Astrocyte (in vitro differentiated cells and primary cell): ENCODE measurements around the gene ESRRB.
A peak's percentile ranks its signal among the peaks of the same experiment; 100 is the strongest.

Experiments used
- EZH2 ChIP-seq: IDR thresholded peaks from 2 replicates; pipeline ENCODE4 v1.6.1; 2012; ENCODE audit warnings: mild to moderate bottlenecking, low read length, inconsistent platforms; ENCODE audit not compliant: insufficient read depth
- TF ChIP-seq, protein P1 (sequence below): IDR thresholded peaks from 2 replicates; pipeline ENCODE4 v1.5.1; 2011; ENCODE audit warnings: low read depth, mild to moderate bottlenecking, inconsistent platforms, low read length, moderate library complexity; ENCODE audit not compliant: insufficient read depth

DNA sequence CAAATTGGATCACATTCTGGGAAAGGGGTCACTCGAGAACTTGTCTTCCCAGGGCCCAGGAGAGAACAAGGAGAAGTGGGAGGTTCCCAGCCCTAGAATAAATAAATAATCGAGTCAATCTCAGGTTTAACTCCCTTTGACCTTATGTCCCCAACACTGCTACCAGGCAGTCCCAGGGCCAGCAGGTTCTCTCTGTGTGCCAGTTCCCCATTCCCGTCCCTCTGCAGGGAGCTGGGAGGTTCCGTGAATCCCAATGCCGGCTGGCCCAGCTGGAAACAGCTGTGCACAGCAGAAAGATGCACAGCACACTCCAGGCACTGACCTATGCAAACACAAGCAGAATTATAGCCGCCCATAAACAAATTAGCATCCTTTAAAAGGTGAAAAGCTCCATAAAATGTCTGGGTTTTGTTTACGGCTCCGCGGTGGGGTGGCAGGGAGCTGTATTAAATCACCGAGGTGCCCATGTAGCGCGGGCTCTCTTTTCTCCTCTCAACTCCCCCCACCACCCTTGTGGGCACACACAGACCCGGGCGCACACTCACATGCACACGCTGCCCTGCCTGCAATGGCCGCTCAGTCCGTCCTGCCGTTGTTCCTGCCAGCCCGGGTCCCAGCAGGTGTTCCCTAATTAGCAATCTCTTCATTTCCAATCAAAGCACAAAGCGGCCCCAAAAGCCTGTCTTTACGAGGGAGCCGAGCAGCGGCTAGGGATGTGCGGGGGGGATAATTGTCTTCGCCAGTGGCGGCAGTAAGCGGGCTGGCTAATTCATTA, 46.6 kb upstream of the ESRRB start:
- TF ChIP-seq, protein P1, sequence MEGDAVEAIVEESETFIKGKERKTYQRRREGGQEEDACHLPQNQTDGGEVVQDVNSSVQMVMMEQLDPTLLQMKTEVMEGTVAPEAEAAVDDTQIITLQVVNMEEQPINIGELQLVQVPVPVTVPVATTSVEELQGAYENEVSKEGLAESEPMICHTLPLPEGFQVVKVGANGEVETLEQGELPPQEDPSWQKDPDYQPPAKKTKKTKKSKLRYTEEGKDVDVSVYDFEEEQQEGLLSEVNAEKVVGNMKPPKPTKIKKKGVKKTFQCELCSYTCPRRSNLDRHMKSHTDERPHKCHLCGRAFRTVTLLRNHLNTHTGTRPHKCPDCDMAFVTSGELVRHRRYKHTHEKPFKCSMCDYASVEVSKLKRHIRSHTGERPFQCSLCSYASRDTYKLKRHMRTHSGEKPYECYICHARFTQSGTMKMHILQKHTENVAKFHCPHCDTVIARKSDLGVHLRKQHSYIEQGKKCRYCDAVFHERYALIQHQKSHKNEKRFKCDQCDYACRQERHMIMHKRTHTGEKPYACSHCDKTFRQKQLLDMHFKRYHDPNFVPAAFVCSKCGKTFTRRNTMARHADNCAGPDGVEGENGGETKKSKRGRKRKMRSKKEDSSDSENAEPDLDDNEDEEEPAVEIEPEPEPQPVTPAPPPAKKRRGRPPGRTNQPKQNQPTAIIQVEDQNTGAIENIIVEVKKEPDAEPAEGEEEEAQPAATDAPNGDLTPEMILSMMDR, result no peak
- TF ChIP-seq EZH2, result peak; percentile 42
